Stomach (tissue), 4 donors: ENCODE data around the gene PTH2.

Experiments used
- POLR2A ChIP-seq, 4 donors: fragments of 450-650 bp; IDR thresholded peaks; one replicate each; pipeline ENCODE4 v1.6.1; 2016; ENCODE audit warnings: antibody characterized with exemption in 4 of 4, control low read depth in 2 of 4, mild to moderate bottlenecking in 1 of 4, moderate library complexity in 1 of 4
- TF ChIP-seq, protein P1 (sequence below), 7 experiments: fragments of 450-650 bp in 4 of 7; fragments of 200-600 bp in 3 of 7; sonication (generic) in 3 of 7; IDR thresholded peaks; one replicate each; pipeline ENCODE4 v1.5.1; 2016 to 2019; ENCODE audit warnings: antibody characterized with exemption in 7 of 7, control low read depth in 2 of 7, mild to moderate bottlenecking in 1 of 7

DNA sequence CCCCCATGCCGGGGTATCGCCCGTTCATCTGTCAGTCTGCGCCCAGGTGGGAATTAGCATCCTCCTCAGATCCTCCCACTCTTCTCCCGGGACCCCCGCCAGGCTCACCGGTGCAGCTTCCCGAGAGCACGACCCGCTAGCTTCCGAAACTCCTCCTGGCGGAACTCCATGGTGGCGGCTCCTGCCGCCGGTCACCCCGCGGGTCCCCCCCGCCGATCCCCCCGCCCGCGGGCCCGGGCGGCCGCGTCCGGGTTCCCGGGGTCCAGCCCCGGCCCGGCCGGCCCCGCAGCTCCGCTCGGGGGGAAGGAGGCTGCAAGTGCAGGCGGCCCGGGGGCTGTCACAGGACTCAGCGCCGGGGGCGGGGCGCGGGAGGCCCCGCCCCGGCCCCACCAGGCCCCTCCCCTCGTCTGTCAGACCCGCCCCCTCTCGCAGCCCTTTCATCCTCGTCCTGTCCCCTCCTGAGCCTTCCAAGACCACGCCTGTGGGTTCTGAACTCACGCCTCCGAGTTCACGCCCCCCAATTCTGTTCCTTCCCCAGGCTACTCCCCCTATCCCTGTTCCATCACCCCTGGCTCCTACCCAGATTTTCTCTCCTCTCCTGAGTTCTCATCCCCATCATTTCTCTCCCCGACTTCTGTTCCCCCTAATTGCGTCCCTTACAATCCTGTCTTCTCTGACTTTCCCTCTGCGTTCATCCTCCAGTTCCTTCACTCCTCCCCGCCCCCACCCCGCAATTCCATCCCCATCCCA, 18.1 kb upstream of the PTH2 start, which contains the start of gene SLC17A7:
- TF ChIP-seq, protein P1, sequence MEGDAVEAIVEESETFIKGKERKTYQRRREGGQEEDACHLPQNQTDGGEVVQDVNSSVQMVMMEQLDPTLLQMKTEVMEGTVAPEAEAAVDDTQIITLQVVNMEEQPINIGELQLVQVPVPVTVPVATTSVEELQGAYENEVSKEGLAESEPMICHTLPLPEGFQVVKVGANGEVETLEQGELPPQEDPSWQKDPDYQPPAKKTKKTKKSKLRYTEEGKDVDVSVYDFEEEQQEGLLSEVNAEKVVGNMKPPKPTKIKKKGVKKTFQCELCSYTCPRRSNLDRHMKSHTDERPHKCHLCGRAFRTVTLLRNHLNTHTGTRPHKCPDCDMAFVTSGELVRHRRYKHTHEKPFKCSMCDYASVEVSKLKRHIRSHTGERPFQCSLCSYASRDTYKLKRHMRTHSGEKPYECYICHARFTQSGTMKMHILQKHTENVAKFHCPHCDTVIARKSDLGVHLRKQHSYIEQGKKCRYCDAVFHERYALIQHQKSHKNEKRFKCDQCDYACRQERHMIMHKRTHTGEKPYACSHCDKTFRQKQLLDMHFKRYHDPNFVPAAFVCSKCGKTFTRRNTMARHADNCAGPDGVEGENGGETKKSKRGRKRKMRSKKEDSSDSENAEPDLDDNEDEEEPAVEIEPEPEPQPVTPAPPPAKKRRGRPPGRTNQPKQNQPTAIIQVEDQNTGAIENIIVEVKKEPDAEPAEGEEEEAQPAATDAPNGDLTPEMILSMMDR (IDR thresholded peaks at IDR 0.05) = no peak
- no peak for TF ChIP-seq POLR2A (IDR thresholded peaks at IDR 0.05)
